HepG2 (cell line): Measurements from ENCODE around the gene PTGIS. TPM values are rescaled to one million over a fixed set of nuclear protein-coding genes. Genes with fewer than 3 reads are reported as not detected.

ENCODE experiments used
- ATF5 ChIP-seq: sonication (generic); formaldehyde crosslinking; IDR thresholded peaks from 2 replicates; pipeline ENCODE4 v1.4.0; 2020; ENCODE audit warnings: mild to moderate bottlenecking, low read depth, missing genetic modification reagents
- BRD4 ChIP-seq: sonication (generic); formaldehyde crosslinking; IDR thresholded peaks from 2 replicates; pipeline ENCODE4 v1.4.0; 2020; ENCODE audit warnings: missing genetic modification reagents
- GATAD2A ChIP-seq: IDR thresholded peaks from 2 replicates; pipeline ENCODE4 v1.6.1; 2016
- MBNL3 ChIP-seq: fragments of 250-450 bp; sonication (Bioruptor Pico); conservative IDR thresholded peaks from 2 replicates; pipeline ENCODE4 v1.8.0; 2022; ENCODE audit warnings: mild to moderate bottlenecking, inconsistent platforms
- MED13 ChIP-seq: sonication (generic); formaldehyde crosslinking; IDR thresholded peaks from 2 replicates; pipeline ENCODE4 v1.5.0; 2020; ENCODE audit warnings: missing genetic modification reagents
- NAIF1 ChIP-seq: sonication (generic); formaldehyde crosslinking; IDR thresholded peaks from 2 replicates; pipeline ENCODE4 v1.5.0; 2020; ENCODE audit warnings: mild to moderate bottlenecking, missing genetic modification reagents, borderline replicate concordance
- PPARG ChIP-seq: conservative IDR thresholded peaks from 2 replicates; pipeline ENCODE4 v1.6.1; 2016; ENCODE audit warnings: missing biosample characterization, missing genetic modification reagents
- RBAK ChIP-seq: sonication (generic); formaldehyde crosslinking; IDR thresholded peaks from 2 replicates; pipeline ENCODE4 v1.5.1; 2020; ENCODE audit warnings: mild to moderate bottlenecking, missing genetic modification reagents
- SETDB1 ChIP-seq: sonication (generic); formaldehyde crosslinking; IDR thresholded peaks from 2 replicates; pipeline ENCODE4 v1.5.1; 2020; ENCODE audit warnings: missing genetic modification reagents, mild to moderate bottlenecking, borderline replicate concordance
- SIN3A ChIP-seq: IDR thresholded peaks from 2 replicates; pipeline ENCODE4 v1.6.1; 2011; ENCODE audit warnings: low read depth, mild to moderate bottlenecking, control low read depth, low read length, borderline replicate concordance
- SYNCRIP ChIP-seq: fragments of 200-400 bp; formaldehyde crosslinking; IDR thresholded peaks from 2 replicates; pipeline ENCODE4 v1.6.1; 2018; ENCODE audit warnings: mild to moderate bottlenecking, low read depth, low read length; ENCODE audit not compliant: insufficient read depth
- TCF7L2 ChIP-seq: IDR thresholded peaks from 2 replicates; pipeline ENCODE4 v1.6.1; 2011; ENCODE audit warnings: mild to moderate bottlenecking, low read depth, low read length, moderate library complexity
- TEAD3 ChIP-seq: optimal IDR thresholded peaks from 2 replicates; pipeline ENCODE3; 2016; ENCODE audit warnings: borderline replicate concordance
- UBTF ChIP-seq: sonication (generic); formaldehyde crosslinking; IDR thresholded peaks from 2 replicates; pipeline ENCODE4 v1.4.0; 2020; ENCODE audit warnings: mild to moderate bottlenecking, missing genetic modification reagents
- WIZ ChIP-seq: sonication (generic); formaldehyde crosslinking; IDR thresholded peaks from 2 replicates; pipeline ENCODE4 v1.5.1; 2020; ENCODE audit warnings: mild to moderate bottlenecking, missing genetic modification reagents
- ZFAT ChIP-seq: sonication (generic); formaldehyde crosslinking; conservative IDR thresholded peaks from 2 replicates; pipeline ENCODE4 v1.8.1; 2023; ENCODE audit warnings: missing genetic modification reagents, inconsistent platforms
- ZNF280D ChIP-seq: sonication (generic); formaldehyde crosslinking; IDR thresholded peaks from 2 replicates; pipeline ENCODE4 v1.5.1; 2020; ENCODE audit warnings: mild to moderate bottlenecking, missing genetic modification reagents
- ZNF652 ChIP-seq: IDR thresholded peaks from 2 replicates; pipeline ENCODE4 v1.6.1; 2016; ENCODE audit warnings: low read depth, borderline replicate concordance
- ZNF83 ChIP-seq: sonication (generic); formaldehyde crosslinking; IDR thresholded peaks from 2 replicates; pipeline ENCODE4 v1.4.0; 2020; ENCODE audit warnings: missing genetic modification reagents, mild to moderate bottlenecking, borderline replicate concordance
- ZNF839 ChIP-seq: sonication (generic); formaldehyde crosslinking; IDR thresholded peaks from 2 replicates; pipeline ENCODE4 v1.4.0; 2020; ENCODE audit warnings: missing genetic modification reagents, mild to moderate bottlenecking, borderline replicate concordance
- polyA plus RNA-seq, 8 experiments: library from polyadenylated mRNA; depleted of rRNA in 3 of 8; stranded (reverse) in 7 of 8; unstranded in 1 of 8; fragments of >200 nt; fragmentation: Illumina TruSeq in 4 of 8; extraction: Trizol in 4 of 8; gene quantifications; 2 replicates each; pipeline versions ENCODE4 v1.2.1 to v1.2.3, GENCODE V29; 2011 to 2016; ENCODE audit warnings: low read depth in 4 of 8, missing spikeins in 1 of 8, mixed read lengths in 1 of 8; ENCODE audit not compliant: insufficient read depth in 1 of 8
- total RNA-seq, 5 experiments: library from RNA; depleted of rRNA; stranded (reverse); fragments of >200 nt; fragmentation: Illumina TruSeq; extraction: Trizol; gene quantifications; 2 replicates each; pipeline ENCODE4 v1.2.3, GENCODE V29; 2016; ENCODE audit warnings: low read depth in 1 of 5

Gene PTGIS
- total and polyA plus RNA-seq, 2 of the 13 experiments (the other 11 are each of a cell fraction or from before 2014, with no cell fraction given), result not detected

- TF ChIP-seq UBTF (CRISPR knock-in tag), result no peak
- TF ChIP-seq PPARG, result no peak
- peak; percentile 6 for TF ChIP-seq TEAD3 (CRISPR knock-in tag)
- TF ChIP-seq ZNF83, result no peak
- no peak for TF ChIP-seq GATAD2A (CRISPR knock-in tag)
- no peak for TF ChIP-seq NAIF1 (CRISPR knock-in tag)
- TF ChIP-seq MBNL3 (CRISPR knock-in tag), result 0 out of 2 replicates have a peak, but pooled peaks have one; percentile 39
- peak; percentile 52; the same call in 1 of the 2 replicates for TF ChIP-seq WIZ
- no peak for TF ChIP-seq SIN3A
- TF ChIP-seq ZNF839 (CRISPR knock-in tag), result 0 out of 2 replicates have a peak, but pooled peaks have one; percentile 46
- TF ChIP-seq BRD4 (CRISPR knock-in tag), result 0 out of 2 replicates have a peak, but pooled peaks have one; percentile 80
- no peak for TF ChIP-seq RBAK (CRISPR knock-in tag)
- TF ChIP-seq MED13 (CRISPR knock-in tag), result no peak; the same call in 1 of the 2 replicates
- TF ChIP-seq TCF7L2, result no peak
- TF ChIP-seq SYNCRIP, result no peak
- 0 out of 2 replicates have a peak, but pooled peaks have one; percentile 14 for TF ChIP-seq SETDB1 (CRISPR knock-in tag)
- 0 out of 2 replicates have a peak, but pooled peaks have one; percentile 2 for TF ChIP-seq ZNF652
- no peak for TF ChIP-seq ZFAT (CRISPR knock-in tag)
- TF ChIP-seq ZNF280D (CRISPR knock-in tag), result no peak
- 0 out of 2 replicates have a peak, but pooled peaks have one; percentile 16 for TF ChIP-seq ATF5 (CRISPR knock-in tag)
These were observed 16.8 kb upstream of the PTGIS start (continued) for GRCh38 chr20:49584418-49585382.
